ENCODE measurements around the gene TMEM50B. TPM values are rescaled to one million over a fixed set of nuclear protein-coding genes. Genes with fewer than 3 reads are reported as not detected.
A peak's percentile ranks its signal among the peaks of the same experiment; 100 is the strongest.
"Not testable (repeated sequence)": the region's sequence is repeated elsewhere in the genome, so short reads cannot be mapped to it uniquely, and the experiment has no call there.

The TMEM50B gene
- total RNA-seq, 2 experiments from 2014 or later, result 34.9 to 37.5 TPM

GRCh38 chr21:33478182-33478581, 1.6 kb downstream of the TMEM50B start:
- ATAC-seq (no peak), DNase-seq (no peak)
- Mint-ChIP-seq H3K27me3 (ENCODE audit: low read depth) (peaks cover 2% of the 10 kb centered on the region), H3K27ac (peak overlapping the region; percentile 79), H3K4me1 (ENCODE audit: low read depth) (peaks cover 26% of the 10 kb centered on the region), H3K9me3 (ENCODE audit: insufficient read depth) (no peaks in the 10 kb centered on the region), H3K36me3 (ENCODE audit: low read depth) (peaks cover 11% of the 10 kb centered on the region), H3K4me3 (peak overlapping the region; percentile 93)
- CTCF ChIA-PET, result interaction anchor here (0.7 kb wide), 1 partner anchor 128 kb away, joined by 3 read pairs; no protein-coding TSS in a partner anchor
- POLR2A ChIA-PET, result no interaction called here

DNA sequence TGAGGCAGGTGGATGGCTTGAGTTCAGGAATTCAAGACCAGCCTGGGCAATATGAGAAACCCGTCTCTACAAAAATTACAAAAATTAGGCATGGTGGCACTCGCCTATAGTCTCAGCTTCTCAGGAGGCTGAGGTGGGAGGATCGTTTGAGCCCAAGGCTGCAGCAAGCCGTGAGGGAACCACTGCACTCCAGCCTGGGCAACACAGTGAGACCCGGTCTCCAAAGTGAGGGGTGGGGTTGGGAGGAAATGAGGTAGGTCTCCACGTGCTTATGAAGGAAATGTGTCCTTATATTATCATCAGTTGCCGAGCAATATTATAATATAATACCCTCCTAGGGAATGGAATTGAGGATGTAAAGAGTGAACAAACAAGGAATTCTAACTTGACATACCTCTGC, 2.7 kb downstream of the TMEM50B start:
- no peak for ATAC-seq
- CTCF ChIA-PET, result no interaction called here
- peaks cover 26% of the 10 kb centered on the region for H3K4me1 Mint-ChIP-seq (ENCODE audit: low read depth)
- no peaks in the 10 kb centered on the region for H3K9me3 Mint-ChIP-seq (ENCODE audit: insufficient read depth)
- H3K4me3 Mint-ChIP-seq, result peak overlapping the region; percentile 4
- peaks cover 2% of the 10 kb centered on the region for H3K27me3 Mint-ChIP-seq (ENCODE audit: low read depth)
- no peak for DNase-seq
- peaks cover 11% of the 10 kb centered on the region for H3K36me3 Mint-ChIP-seq (ENCODE audit: low read depth)
- no peak overlapping the region for H3K27ac Mint-ChIP-seq
- POLR2A ChIA-PET, result interaction anchor here (1.0 kb wide), 1 partner anchor 14 kb away, joined by 4 read pairs; the partner anchor contains the start of gene DNAJC28

DNA sequence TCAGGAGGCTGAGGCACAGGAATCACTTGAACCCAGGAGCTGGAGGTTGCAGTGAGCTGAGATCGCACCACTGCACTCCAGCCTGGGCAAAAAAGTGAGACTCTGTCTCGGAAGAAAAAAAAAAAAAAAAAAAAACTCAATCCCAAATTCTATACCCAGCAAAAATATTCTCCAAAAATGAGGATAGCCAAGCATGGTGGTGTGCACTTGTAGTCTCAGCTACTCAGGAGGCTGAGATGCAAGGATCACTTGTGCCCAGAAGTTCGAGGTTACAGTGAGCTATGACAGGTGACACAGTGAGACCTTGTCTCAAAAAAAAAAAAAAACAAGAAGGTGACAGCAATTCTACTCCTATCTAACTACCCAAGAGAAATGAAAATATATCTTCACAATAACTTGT, 6.4 kb downstream of the TMEM50B start:
- POLR2A ChIA-PET, result no interaction called here
- Mint-ChIP-seq H3K27me3 (ENCODE audit: low read depth) (no peaks in the 10 kb centered on the region), H3K4me1 (ENCODE audit: low read depth) (peaks cover 10% of the 10 kb centered on the region), H3K36me3 (ENCODE audit: low read depth) (peaks cover 12% of the 10 kb centered on the region), H3K4me3 (no peak overlapping the region), H3K9me3 (ENCODE audit: insufficient read depth) (no peaks in the 10 kb centered on the region), H3K27ac (no peak overlapping the region)
- ATAC-seq, result no peak
- CTCF ChIA-PET, result no interaction called here
- DNase-seq, result no peak

GRCh38 chr21:33470701-33471100, 9.1 kb downstream of the TMEM50B start:
- Mint-ChIP-seq H3K9me3 (ENCODE audit: insufficient read depth) (no peaks in the 10 kb centered on the region), H3K36me3 (ENCODE audit: low read depth) (peaks cover 11% of the 10 kb centered on the region), H3K4me3 (no peak overlapping the region), H3K4me1 (ENCODE audit: low read depth) (no peaks in the 10 kb centered on the region), H3K27ac (no peak overlapping the region), H3K27me3 (ENCODE audit: low read depth) (no peaks in the 10 kb centered on the region)
- DNase-seq, result no peak
- no peak for ATAC-seq
- ChIA-PET CTCF (no interaction called here), POLR2A (interaction anchor here (1.4 kb wide), 1 partner anchor 12 kb away, joined by 3 read pairs; no protein-coding TSS in a partner anchor)

- not testable (repeated sequence) for H3K27ac Mint-ChIP-seq; ATAC-seq; H3K27me3 Mint-ChIP-seq (ENCODE audit: low read depth); H3K9me3 Mint-ChIP-seq (ENCODE audit: insufficient read depth); DNase-seq; H3K4me1 Mint-ChIP-seq (ENCODE audit: low read depth); H3K4me3 Mint-ChIP-seq
- peaks cover 15% of the 10 kb centered on the region for H3K36me3 Mint-ChIP-seq (ENCODE audit: low read depth)
- CTCF ChIA-PET, result interaction anchor here (0.6 to 1.6 kb wide), 3 partner anchors 24 to 530 kb away, joined by 3 to 4 read pairs (median 4); no protein-coding TSS in a partner anchor
- POLR2A ChIA-PET, result interaction anchor here (0.8 kb wide), 1 partner anchor 12 kb away, joined by 3 read pairs; no protein-coding TSS in a partner anchor
Observed at GRCh38 chr21:33469183-33469582, 10.6 kb downstream of the TMEM50B start.

DNA sequence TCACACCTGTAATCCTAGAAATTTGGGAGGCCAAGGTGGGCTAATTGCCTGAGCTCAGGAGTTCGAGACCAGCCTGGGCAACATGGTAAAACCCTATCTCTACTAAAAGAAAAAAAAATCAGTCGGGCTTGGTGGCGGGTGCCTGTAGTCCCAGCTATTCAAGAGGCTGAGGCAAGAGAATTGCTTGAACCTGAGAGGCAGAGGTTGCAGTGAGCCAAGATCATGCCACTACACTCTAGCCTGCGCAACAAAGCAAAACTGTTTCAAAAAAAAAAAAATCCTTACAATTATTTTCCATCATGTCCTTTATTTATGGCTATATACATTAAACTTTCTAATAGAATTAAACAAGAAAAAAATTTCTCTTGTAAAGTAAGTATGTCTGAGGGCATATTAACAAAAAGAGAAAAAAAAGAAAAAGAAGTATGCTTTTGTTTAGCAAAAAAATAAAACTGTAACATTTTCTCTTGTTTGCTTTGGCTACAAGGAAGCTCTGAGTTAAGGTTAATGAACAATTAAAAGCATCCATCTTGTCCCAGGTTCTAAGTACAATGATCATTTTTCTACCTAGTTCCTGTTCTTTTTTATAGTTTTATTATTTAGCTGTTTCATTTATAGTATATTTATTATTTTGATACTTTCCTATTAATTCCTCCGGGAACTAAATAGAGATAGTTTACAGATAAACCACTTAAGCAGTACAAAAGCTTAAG, 18.1 kb downstream of the TMEM50B start:
- H3K36me3 Mint-ChIP-seq (ENCODE audit: low read depth), result peaks cover 15% of the 10 kb centered on the region
- H3K27ac Mint-ChIP-seq, result no peak overlapping the region
- ATAC-seq (no peak), DNase-seq (no peak)
- CTCF ChIA-PET, result interaction anchor here (2.6 kb wide), 1 partner anchor 16 kb away, joined by 12 read pairs; no protein-coding TSS in a partner anchor
- H3K9me3 Mint-ChIP-seq (ENCODE audit: insufficient read depth), result no peaks in the 10 kb centered on the region
- POLR2A ChIA-PET, result no interaction called here
- H3K4me3 Mint-ChIP-seq, result no peak overlapping the region
- no peaks in the 10 kb centered on the region for H3K4me1 Mint-ChIP-seq (ENCODE audit: low read depth)
- H3K27me3 Mint-ChIP-seq (ENCODE audit: low read depth), result no peaks in the 10 kb centered on the region

DNA sequence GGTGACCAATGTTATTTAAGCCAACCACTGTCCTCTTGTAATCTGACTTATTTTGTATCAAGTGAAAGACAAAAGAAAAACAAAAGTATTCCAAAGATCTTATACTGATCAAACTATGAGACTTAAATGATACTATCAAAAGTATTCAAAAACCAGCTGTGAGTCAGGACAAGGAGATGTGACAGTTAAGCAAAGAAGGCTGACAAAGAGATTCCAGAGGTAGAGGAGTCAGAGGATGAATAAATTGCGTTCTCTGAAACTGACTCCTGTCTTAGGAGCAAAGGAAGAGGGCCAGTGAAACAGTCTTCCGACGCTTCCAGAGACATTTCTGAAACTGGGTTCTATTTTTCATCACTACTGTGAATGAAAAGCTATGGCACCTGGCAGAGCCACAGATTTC, 20.9 kb downstream of the TMEM50B start:
- CTCF ChIA-PET, result interaction anchor here (1.2 to 2.3 kb wide), 3 partner anchors 9 to 262 kb away, joined by 3 to 9 read pairs (median 3); no protein-coding TSS in a partner anchor

GRCh38 chr21:33455686-33456446, 23.9 kb downstream of the TMEM50B start:
- CTCF ChIA-PET, result interaction anchor here (0.8 to 1.7 kb wide), 6 partner anchors 11 to 269 kb away, joined by 3 to 9 read pairs (median 4); no protein-coding TSS in a partner anchor

More for the DNA sequence above, 20.9 kb downstream of the TMEM50B start:
- Mint-ChIP-seq H3K9me3 (ENCODE audit: insufficient read depth) (no peaks in the 10 kb centered on the region), H3K4me1 (ENCODE audit: low read depth) (no peaks in the 10 kb centered on the region), H3K27ac (no peak overlapping the region), H3K36me3 (ENCODE audit: low read depth) (peaks cover 17% of the 10 kb centered on the region), H3K27me3 (ENCODE audit: low read depth) (no peaks in the 10 kb centered on the region), H3K4me3 (no peak overlapping the region)
- POLR2A ChIA-PET, result interaction anchor here (0.7 to 1.3 kb wide), 2 partner anchors 12 to 943 kb away, joined by 3 read pairs; no protein-coding TSS in a partner anchor
- ATAC-seq, result no peak
- DNase-seq, result no peak

GRCh38 chr21:33452362-33452761, 27.4 kb downstream of the TMEM50B start:
- ATAC-seq (no peak), DNase-seq (no peak)
- H3K27ac Mint-ChIP-seq, result no peak overlapping the region
- H3K27me3 Mint-ChIP-seq (ENCODE audit: low read depth), result no peaks in the 10 kb centered on the region
- CTCF ChIA-PET, result interaction anchor here (1.0 to 2.1 kb wide), 4 partner anchors 10 to 255 kb away, joined by 3 to 5 read pairs (median 4); no protein-coding TSS in a partner anchor
- POLR2A ChIA-PET, result no interaction called here
- H3K36me3 Mint-ChIP-seq (ENCODE audit: low read depth), result peaks cover 14% of the 10 kb centered on the region
- no peak overlapping the region for H3K4me3 Mint-ChIP-seq
- no peaks in the 10 kb centered on the region for H3K9me3 Mint-ChIP-seq (ENCODE audit: insufficient read depth)
- no peaks in the 10 kb centered on the region for H3K4me1 Mint-ChIP-seq (ENCODE audit: low read depth)

More at GRCh38 chr21:33455686-33456446, 23.9 kb downstream of the TMEM50B start:
- no peak for ATAC-seq
- Mint-ChIP-seq H3K4me1 (ENCODE audit: low read depth) (no peaks in the 10 kb centered on the region), H3K36me3 (ENCODE audit: low read depth) (peaks cover 22% of the 10 kb centered on the region), H3K4me3 (no peak overlapping the region), H3K27me3 (ENCODE audit: low read depth) (no peaks in the 10 kb centered on the region), H3K9me3 (ENCODE audit: insufficient read depth) (no peaks in the 10 kb centered on the region), H3K27ac (no peak overlapping the region)
- POLR2A ChIA-PET, result no interaction called here
- DNase-seq, result no peak

GRCh38 chr21:33451634-33452071, 28.1 kb downstream of the TMEM50B start:
- DNase-seq (no peak), ATAC-seq (no peak)
- ChIA-PET POLR2A (interaction anchor here (0.7 kb wide), 1 partner anchor 90 kb away, joined by 4 read pairs; no protein-coding TSS in a partner anchor), CTCF (interaction anchor here (1.0 to 1.7 kb wide), 3 partner anchors 12 to 254 kb away, joined by 3 to 4 read pairs (median 3); no protein-coding TSS in a partner anchor)
- no peaks in the 10 kb centered on the region for H3K9me3 Mint-ChIP-seq (ENCODE audit: insufficient read depth)
- no peaks in the 10 kb centered on the region for H3K27me3 Mint-ChIP-seq (ENCODE audit: low read depth)
- H3K27ac Mint-ChIP-seq, result no peak overlapping the region
- H3K36me3 Mint-ChIP-seq (ENCODE audit: low read depth), result peaks cover 14% of the 10 kb centered on the region
- no peak overlapping the region for H3K4me3 Mint-ChIP-seq
- H3K4me1 Mint-ChIP-seq (ENCODE audit: low read depth), result no peaks in the 10 kb centered on the region

DNA sequence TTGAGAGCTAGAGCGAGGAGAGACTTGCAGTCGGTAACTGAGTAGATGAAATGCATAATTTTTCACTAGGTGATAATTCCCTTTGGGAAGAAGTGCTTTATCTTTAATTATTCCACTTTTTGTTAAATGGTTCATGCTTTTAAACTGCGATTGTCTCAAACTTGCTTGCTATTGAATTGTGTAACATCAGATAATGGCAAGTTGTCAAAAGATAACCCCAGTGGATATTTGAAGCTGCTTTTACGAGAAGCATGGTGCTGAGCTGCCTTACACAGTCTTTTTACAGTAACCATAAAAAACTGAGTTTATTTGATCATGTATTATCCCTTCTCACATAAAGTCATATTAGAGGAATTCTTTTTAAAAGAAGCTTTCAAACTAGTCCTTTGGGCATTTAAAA, 30.2 kb downstream of the TMEM50B start:
- Mint-ChIP-seq H3K9me3 (ENCODE audit: insufficient read depth) (no peaks in the 10 kb centered on the region), H3K27me3 (ENCODE audit: low read depth) (no peaks in the 10 kb centered on the region), H3K4me1 (ENCODE audit: low read depth) (peaks cover 5% of the 10 kb centered on the region), H3K4me3 (no peak overlapping the region), H3K27ac (no peak overlapping the region), H3K36me3 (ENCODE audit: low read depth) (peaks cover 12% of the 10 kb centered on the region)
- POLR2A ChIA-PET, result no interaction called here
- no peak for DNase-seq
- no peak for ATAC-seq
- CTCF ChIA-PET, result interaction anchor here (0.9 to 7.0 kb wide), 5 partner anchors 9 to 253 kb away, joined by 3 to 65 read pairs (median 5); partner anchors contain the start of gene TMEM50B
